HFFc6 (cell line): ENCODE measurements around the gene ATP6V0A4. TPM values are rescaled to one million over a fixed set of nuclear protein-coding genes. Genes with fewer than 3 reads are reported as not detected.

Experiments used
- DNase-seq: peaks from one replicate; pipeline ENCODE4 v3.0.0-alpha.2; 2018
- H3K27ac Mint-ChIP-seq: 2 replicates; pipeline ENCODE4 v1.8.0; 2020; ENCODE audit warnings: mild to moderate bottlenecking, mixed read lengths
- H3K27me3 Mint-ChIP-seq: 2 replicates; pipeline ENCODE4 v1.8.0; 2021; ENCODE audit warnings: mild to moderate bottlenecking, moderate library complexity, mixed read lengths; ENCODE audit not compliant: insufficient read depth
- H3K36me3 Mint-ChIP-seq: 2 replicates; pipeline ENCODE4 v1.8.0; 2021; ENCODE audit warnings: low read depth, mixed read lengths
- H3K4me1 Mint-ChIP-seq: 2 replicates; pipeline ENCODE4 v1.8.0; 2020; ENCODE audit warnings: low read depth, mixed read lengths
- H3K4me3 Mint-ChIP-seq: 2 replicates; pipeline ENCODE4 v1.8.0; 2020; ENCODE audit warnings: mild to moderate bottlenecking, moderate library complexity, mixed read lengths
- H3K9me3 Mint-ChIP-seq: 2 replicates; pipeline ENCODE4 v1.8.0; 2020; ENCODE audit warnings: mild to moderate bottlenecking, mixed read lengths
- CTCF ChIP-seq: fragments of 200-600 bp; sonication (generic); IDR thresholded peaks from 2 replicates; pipeline ENCODE4 v1.5.0; 2021; ENCODE audit warnings: antibody characterized with exemption, mild to moderate bottlenecking
- total RNA-seq, 6 experiments: library from RNA; stranded (reverse); fragmentation: NEBNext Ultra II Directional; extraction: Animal tissue kit (Norgen Biotek cat#: 25700); gene quantifications; 2 replicates in 1 of 6; 3 replicates in 5 of 6; pipeline ENCODE4 v1.2.3, GENCODE V29; 2021

The ATP6V0A4 gene
- total RNA-seq, 6 experiments from 2014 or later: 0.35 to 1.1 (median 0.60) TPM

- DNase-seq: no peak
- Mint-ChIP-seq H3K27ac (no peak overlapping the region), H3K9me3 (no peaks in the 10 kb centered on the region), H3K36me3 (no peaks in the 10 kb centered on the region), H3K27me3 (peaks cover 2% of the 10 kb centered on the region), H3K4me1 (no peaks in the 10 kb centered on the region), H3K4me3 (no peak overlapping the region)
- no peak for TF ChIP-seq CTCF
Observed at GRCh38 chr7:138729444-138729843, 68.6 kb downstream of the ATP6V0A4 start.

- no peaks in the 10 kb centered on the region for H3K36me3 Mint-ChIP-seq
- no peak overlapping the region for H3K4me3 Mint-ChIP-seq
- no peaks in the 10 kb centered on the region for H3K9me3 Mint-ChIP-seq
- no peaks in the 10 kb centered on the region for H3K4me1 Mint-ChIP-seq
- no peaks in the 10 kb centered on the region; the same call in 1 of the 2 replicates for H3K27me3 Mint-ChIP-seq
- DNase-seq: no peak
- no peak for TF ChIP-seq CTCF
- no peak overlapping the region for H3K27ac Mint-ChIP-seq
Observed at GRCh38 chr7:138727336-138728099, 70.5 kb downstream of the ATP6V0A4 start.

GRCh38 chr7:138726288-138726687, 71.7 kb downstream of the ATP6V0A4 start:
- H3K4me1 Mint-ChIP-seq: no peaks in the 10 kb centered on the region
- no peak overlapping the region for H3K4me3 Mint-ChIP-seq
- no peak overlapping the region for H3K27ac Mint-ChIP-seq
- no peak; the same call in 1 of the 2 replicates for TF ChIP-seq CTCF
- H3K27me3 Mint-ChIP-seq: no peaks in the 10 kb centered on the region; the same call in 1 of the 2 replicates
- no peak for DNase-seq
- H3K36me3 Mint-ChIP-seq: no peaks in the 10 kb centered on the region
- no peaks in the 10 kb centered on the region for H3K9me3 Mint-ChIP-seq

- H3K4me1 Mint-ChIP-seq: peaks cover 6% of the 10 kb centered on the region
- TF ChIP-seq CTCF: no peak
- no peaks in the 10 kb centered on the region for H3K9me3 Mint-ChIP-seq
- no peak for DNase-seq
- H3K27ac Mint-ChIP-seq: no peak overlapping the region
- no peak overlapping the region for H3K4me3 Mint-ChIP-seq
- peaks cover 19% of the 10 kb centered on the region for H3K27me3 Mint-ChIP-seq
- no peaks in the 10 kb centered on the region for H3K36me3 Mint-ChIP-seq
Observed at GRCh38 chr7:138720286-138720685, 77.7 kb downstream of the ATP6V0A4 start.

GRCh38 chr7:138716889-138717288, 81.1 kb downstream of the ATP6V0A4 start:
- H3K4me3 Mint-ChIP-seq: no peak overlapping the region
- no peak overlapping the region for H3K27ac Mint-ChIP-seq
- H3K36me3 Mint-ChIP-seq: peaks cover 4% of the 10 kb centered on the region; the same call in 1 of the 2 replicates
- TF ChIP-seq CTCF: no peak
- H3K9me3 Mint-ChIP-seq: no peaks in the 10 kb centered on the region
- peaks cover 6% of the 10 kb centered on the region for H3K4me1 Mint-ChIP-seq
- no peak for DNase-seq
- H3K27me3 Mint-ChIP-seq: peaks cover 23% of the 10 kb centered on the region
